Tibial nerve (tissue), 4 donors: ENCODE measurements around the gene STAT5B.

Source experiments
- CTCF ChIP-seq, 5 experiments: fragments of 200-600 bp in 3 of 5; fragments of 450-650 bp in 2 of 5; sonication (generic) in 3 of 5; IDR thresholded peaks; one replicate each; pipeline ENCODE4 v1.5.1; 2016 to 2019; ENCODE audit warnings: antibody characterized with exemption in 5 of 5, mild to moderate bottlenecking in 3 of 5, moderate library complexity in 2 of 5
- EP300 ChIP-seq, 2 donors: sonication (generic); formaldehyde crosslinking; IDR thresholded peaks; one replicate each; pipeline ENCODE4 v1.6.1; 2017; ENCODE audit warnings: antibody characterized with exemption in 2 of 2, mild to moderate bottlenecking in 1 of 2
- POLR2A ChIP-seq, 2 donors: fragments of 450-650 bp; IDR thresholded peaks; one replicate each; pipeline ENCODE4 v1.6.1; 2017; ENCODE audit warnings: antibody characterized with exemption in 2 of 2, mild to moderate bottlenecking in 2 of 2, moderate library complexity in 2 of 2

GRCh38 chr17:42308446-42308845, 32.3 kb upstream of the STAT5B start:
- no peak for TF ChIP-seq CTCF (IDR thresholded peaks at IDR 0.05)
- no peak for TF ChIP-seq POLR2A (IDR thresholded peaks at IDR 0.05)
- no peak for TF ChIP-seq EP300 (IDR thresholded peaks at IDR 0.05)
